NCI-H69 (cell line): Measurements from ENCODE around the gene BLM.
A peak's percentile ranks its signal among the peaks of the same experiment; 100 is the strongest.

Source experiments
- DNase-seq: peaks from one replicate; lab custom pipeline; 2025; lab: John Stamatoyannopoulos, UW

The BLM gene

GRCh38 chr15:90691982-90692773 is 25.0 kb upstream of the BLM start:
- DNase-seq: no peak

GRCh38 chr15:90694987-90695386 is 22.2 kb upstream of the BLM start:
- no peak for DNase-seq

- no peak for DNase-seq
Measured at GRCh38 chr15:90697175-90697574, 20.0 kb upstream of the BLM start.

DNA sequence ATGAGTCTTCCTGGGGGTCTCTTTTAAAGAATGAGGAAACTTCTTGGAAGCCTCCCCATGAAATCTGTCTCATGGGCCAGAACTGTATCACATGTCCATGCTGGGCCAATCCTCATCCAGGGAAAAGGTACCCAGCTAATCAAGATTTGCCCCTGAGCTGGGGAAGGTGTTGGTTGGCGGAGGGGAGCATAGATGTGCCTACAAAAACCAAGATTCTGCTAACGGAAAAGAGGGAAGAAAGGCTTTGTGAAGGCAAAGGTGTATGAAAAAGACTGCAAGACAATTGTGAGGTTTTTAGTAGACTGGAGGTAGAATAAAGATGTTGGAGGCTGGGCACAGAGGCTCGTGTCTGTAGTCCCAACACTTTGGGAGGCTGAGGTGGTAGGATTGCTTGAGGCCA is 18.5 kb upstream of the BLM start:
- DNase-seq: no peak

GRCh38 chr15:90701048-90701447 is 16.1 kb upstream of the BLM start:
- DNase-seq: no peak

DNA sequence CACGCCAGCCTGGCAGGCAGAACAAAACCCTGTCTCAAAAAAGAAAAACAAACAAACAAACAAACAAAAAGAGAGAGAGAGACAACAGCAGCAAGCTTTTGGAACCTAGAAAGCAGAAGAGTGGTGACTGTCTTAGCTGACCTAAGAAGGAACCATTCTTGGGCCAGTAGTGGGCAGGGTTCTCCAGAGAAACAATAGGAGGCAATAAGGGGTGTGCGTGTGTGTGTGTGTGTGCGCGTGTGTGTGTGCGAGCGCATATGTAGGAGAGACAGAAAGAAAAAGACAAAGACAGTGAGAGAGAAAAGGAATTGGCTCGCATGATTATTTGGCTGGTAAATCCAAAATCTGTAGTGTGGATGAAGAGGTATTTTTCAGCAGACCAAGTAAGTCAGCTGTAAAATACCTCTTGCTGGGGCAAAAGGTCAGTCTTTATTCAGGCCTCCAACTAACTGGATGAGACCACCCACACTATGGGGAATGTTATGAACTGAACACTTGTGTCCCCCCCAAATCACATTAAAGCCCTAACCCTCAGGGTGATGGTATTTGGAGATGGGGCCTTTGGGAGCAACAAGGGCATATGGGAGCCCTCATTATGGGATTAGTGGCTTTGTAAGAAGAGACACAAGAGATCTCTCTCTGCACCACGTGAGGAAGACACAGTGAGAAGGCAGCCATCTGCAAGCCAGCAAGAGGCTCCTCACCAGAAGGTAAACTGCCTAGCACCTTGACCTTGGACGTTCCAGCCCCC is 15.1 kb upstream of the BLM start:
- no peak for DNase-seq

GRCh38 chr15:90703455-90703854 is 13.7 kb upstream of the BLM start:
- DNase-seq: no peak

GRCh38 chr15:90705212-90705611 is 11.9 kb upstream of the BLM start:
- DNase-seq: no peak

DNA sequence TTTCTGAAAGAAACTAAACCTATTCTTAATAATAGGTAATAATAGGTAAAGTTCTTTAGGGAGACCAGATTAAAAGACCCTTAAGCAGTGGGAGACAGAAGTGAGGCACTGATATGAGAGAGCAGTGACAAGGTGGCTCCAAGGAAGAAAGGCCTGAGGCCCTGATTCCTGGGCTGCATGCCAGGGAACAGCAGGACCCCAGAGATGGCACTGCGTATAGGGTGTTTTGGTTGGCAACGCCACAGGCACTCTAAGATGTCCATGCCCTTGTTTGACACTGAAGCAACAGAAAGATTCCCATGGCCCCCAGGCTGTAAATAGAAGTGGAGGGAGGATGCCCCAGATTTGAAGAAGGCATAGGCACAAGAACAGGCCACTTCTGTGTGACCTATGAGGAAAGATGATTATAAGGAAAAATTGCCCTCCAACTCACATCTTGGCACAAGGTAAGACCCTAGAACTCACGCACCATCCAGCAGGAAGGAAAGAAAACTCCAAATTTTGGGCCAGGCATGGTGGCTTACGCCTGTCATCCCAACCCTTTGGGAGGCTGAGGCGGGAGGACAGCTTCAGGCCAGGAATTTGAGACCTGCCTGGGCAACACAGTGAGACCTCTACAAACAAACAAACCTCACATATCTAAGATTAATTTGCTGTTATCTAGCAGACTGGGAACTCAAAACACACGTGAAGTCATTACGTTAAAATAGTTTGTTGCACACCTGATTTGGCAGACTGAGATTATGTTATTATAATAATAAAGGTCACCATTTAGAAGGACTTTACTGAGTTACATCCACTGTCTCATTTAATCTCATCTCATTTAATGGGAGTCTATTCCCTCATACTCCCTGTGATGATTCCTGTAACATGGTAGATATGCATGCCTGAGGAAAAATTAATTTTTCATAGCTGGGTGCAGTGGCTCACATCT is 10.5 kb upstream of the BLM start:
- peak; percentile 92 for DNase-seq

DNA sequence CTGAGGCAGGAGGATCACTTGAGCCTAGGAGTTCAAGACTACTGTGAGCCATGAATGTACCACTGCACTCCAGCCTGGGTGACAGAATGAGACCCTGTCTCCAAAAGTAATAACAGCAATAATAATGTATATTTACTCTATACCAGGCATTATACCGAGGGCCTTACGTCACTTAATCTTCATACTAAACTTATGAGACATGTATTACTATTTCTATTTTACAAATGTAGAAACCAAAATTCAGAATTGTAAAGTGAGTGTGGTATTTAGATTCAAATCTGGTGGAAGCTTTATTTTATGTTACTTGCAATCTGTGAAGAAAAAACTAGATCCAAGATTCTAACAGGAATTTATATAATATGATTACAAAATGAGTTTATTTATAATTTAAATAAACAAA is 9.7 kb upstream of the BLM start:
- DNase-seq: no peak

GRCh38 chr15:90708516-90708915 is 8.6 kb upstream of the BLM start:
- DNase-seq: no peak

GRCh38 chr15:90709278-90709677 is 7.9 kb upstream of the BLM start:
- DNase-seq: no peak

DNA sequence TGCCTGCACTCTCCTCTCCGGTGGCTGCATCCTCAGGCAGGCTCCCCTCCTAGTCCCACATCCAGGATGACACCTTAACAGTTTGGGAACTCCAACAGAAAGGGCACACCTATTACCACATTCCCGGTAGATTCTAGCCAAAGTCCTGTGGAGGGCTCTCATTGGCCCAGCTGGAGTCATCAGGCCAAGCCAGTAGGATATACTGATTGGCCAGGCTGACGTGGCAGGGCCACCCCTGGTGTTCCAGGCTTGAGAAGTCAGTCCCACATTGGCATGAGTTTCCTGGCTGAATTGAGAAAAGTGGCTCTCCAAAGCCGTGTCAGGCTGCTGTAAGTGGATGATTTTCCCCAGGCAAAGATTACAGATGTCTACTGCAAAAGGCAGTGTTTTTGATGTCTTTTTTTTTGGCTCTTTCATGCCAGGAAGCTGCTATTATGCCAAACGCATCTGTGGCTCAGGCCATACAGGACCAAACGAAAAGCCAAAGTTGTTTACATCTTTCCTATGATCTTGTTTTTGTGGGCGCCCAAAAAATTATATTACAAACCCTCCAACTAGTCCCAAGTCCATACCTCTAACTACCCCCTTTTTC is 6.6 kb upstream of the BLM start:
- DNase-seq: no peak

GRCh38 chr15:90711418-90711824 is 5.7 kb upstream of the BLM start:
- DNase-seq: peak; percentile 25

GRCh38 chr15:90711842-90712241 is 5.3 kb upstream of the BLM start:
- DNase-seq: no peak

GRCh38 chr15:90713081-90713480 is 4.1 kb upstream of the BLM start:
- no peak for DNase-seq

- DNase-seq: peak; percentile 49
Measured at GRCh38 chr15:90716317-90716975, 700 bp upstream of the BLM start.

- no peak for DNase-seq
Measured at GRCh38 chr15:90718232-90718631, 1.1 kb downstream of the BLM start.

DNA sequence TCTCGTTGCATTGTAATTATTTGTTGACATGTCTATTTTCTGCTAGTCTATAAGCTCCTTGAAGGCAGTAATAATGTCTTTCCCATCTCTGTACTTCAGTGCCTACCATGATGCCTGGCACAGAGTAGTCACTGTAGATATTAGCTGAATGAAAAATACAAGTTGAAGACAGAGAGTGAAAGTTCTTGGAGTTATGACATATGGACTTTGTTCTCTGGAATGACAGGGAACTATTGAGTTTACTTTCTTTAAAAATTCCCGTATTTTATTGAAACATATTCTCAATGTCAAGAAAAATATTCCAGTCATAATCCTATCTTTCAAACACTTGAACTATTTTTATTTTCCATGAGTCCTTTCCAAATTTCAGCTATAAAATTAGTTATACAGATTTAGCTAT is 3.0 kb downstream of the BLM start:
- no peak for DNase-seq

DNA sequence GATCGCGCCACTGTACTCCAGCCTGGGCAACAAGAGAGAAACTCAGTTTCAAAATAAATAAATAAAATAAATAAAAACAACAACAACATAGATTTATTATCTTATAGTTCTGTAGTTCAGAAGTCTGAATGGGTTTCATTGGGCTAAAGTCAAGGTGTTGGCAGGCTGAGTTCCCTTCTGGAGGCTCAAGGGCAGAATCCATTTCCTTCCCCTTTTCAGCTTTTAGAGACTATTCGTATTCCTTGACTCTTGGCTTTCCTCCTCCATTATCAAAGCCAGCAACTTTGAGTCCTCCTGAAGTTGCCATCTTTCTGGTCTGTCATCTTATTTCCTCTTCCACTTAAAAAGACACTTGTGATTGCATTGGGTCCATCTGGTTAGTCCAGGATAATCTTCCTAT is 12.1 kb downstream of the BLM start:
- DNase-seq: no peak

- no peak for DNase-seq
Measured at GRCh38 chr15:90730290-90730689, 13.1 kb downstream of the BLM start.

DNA sequence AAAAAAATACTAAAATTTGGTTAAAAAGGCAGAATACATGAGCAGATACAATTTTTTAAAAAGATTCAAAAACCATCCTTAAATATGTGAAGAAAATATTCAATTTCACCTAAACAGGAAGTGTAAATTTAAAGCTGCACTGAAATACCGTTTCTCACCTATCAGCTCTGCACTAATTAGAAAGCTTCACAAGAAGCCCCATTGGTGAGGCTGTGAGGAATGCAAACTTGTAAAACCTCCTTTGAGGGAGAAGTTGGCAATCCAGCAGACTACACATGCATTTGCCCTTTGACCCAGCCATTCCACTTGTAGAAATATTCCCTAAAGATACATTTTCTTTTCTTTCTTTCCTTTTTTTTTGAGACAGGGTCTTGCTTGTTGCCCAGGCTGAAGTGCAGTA is 18.8 kb downstream of the BLM start:
- DNase-seq: no peak
